Measurements from ENCODE around the gene BUB1.

BUB1 gene

DNA sequence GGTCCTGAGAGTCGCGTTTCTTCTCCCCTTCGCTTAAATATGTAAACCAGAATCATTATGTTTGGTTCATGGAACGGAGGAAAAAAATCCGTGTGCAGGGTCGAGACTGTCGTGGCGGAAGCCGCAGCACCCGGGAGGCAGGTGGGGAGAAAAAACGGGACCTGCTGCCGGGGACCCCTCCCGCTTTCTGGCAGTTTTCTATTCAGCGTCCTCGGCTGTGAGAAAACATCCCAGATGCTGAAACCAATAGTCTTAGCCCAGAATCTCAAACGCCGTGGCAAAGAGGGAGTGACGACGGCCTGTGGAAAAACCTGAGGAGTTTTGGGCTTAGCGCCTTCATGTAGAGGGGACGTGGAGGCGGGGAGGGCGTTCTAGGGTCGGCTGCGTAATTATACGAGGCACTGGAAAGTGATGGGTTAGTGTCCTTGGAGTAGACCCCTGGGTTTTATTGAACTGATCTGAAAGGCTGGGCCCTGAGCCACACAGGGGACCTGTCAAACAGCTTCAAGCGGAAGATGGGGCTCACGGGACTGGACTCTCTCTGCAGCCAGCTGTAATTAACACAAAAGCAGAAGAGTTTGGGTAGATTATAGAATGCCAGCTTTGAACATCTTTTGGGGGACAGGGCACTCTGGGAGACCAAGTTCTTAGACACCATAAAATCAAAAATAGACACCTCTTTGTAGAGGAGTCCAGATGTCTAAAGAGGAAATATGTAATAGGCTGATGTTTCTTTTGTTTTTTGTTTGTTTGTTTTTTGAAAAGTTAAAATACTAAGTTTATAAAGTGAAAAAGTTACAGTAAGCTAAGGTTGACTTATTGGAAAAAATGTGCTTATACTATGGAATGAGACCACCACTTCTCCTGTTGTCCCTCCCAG lies 834 bp upstream of the BUB1 start:
- Histone ChIP-seq H3K4me3 (ENCODE audit: low read depth in 1 of 5, low read length in 5 of 5) (peak overlapping the region; percentile 76 to 98 (median 94)), H3K9ac (ENCODE audit: low read length in 5 of 5) (peak overlapping the region; percentile 70 to 93 (median 89)), H3K4me1 (ENCODE audit: control insufficient read depth in 5 of 5, insufficient read depth in 5 of 5, low read length in 5 of 5) (peaks cover 0 to 19% (median 16%) of the 10 kb centered on the region in 5 donors), H3K36me3 (ENCODE audit: control insufficient read depth in 5 of 5, insufficient read depth in 5 of 5, low read length in 5 of 5) (no peaks in the 10 kb centered on the region), H3K27ac (ENCODE audit: low read depth, low read length) (peak overlapping the region; percentile 88), H3K27me3 (ENCODE audit: control insufficient read depth in 5 of 5, insufficient read depth in 4 of 5, low read length in 5 of 5) (peaks cover 0 to 4% (median 0%) of the 10 kb centered on the region in 5 donors), H3K9me3 (ENCODE audit: control insufficient read depth in 5 of 5, low read length in 5 of 5) (no peaks in the 10 kb centered on the region)

GRCh38 chr2:110677080-110677479 lies 783 bp downstream of the BUB1 start:
- peaks cover 0 to 4% (median 3%) of the 10 kb centered on the region in 5 donors for H3K27me3 ChIP-seq (ENCODE audit: control insufficient read depth in 5 of 5, insufficient read depth in 4 of 5, low read length in 5 of 5)
- no peak overlapping the region for H3K27ac ChIP-seq (ENCODE audit: low read depth, low read length)

DNA sequence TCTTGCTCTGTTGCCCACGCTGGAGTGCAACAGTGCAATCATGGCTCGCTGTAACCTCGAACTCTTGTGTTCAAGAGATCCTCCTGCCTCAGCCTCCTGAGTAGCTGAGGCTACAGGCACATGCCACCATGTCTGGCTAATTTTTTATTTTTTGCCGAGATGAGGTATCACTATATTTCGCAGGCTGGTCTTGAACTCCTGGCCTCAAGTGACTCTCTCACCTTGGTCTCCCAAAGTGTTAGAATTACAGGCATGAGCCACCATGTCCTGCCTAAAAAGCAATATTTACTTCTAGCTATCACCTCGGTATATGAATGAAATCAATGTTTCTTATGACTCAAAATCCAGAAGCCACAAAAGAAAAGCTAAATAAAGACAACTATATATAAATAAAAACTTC lies 2.2 kb downstream of the BUB1 start:
- H3K9me3 ChIP-seq (ENCODE audit: control insufficient read depth in 5 of 5, low read length in 5 of 5) = no peaks in the 10 kb centered on the region
- H3K27ac ChIP-seq (ENCODE audit: low read depth, low read length) = no peak overlapping the region
- H3K4me1 ChIP-seq (ENCODE audit: control insufficient read depth in 5 of 5, insufficient read depth in 5 of 5, low read length in 5 of 5) = peaks cover 0 to 19% (median 16%) of the 10 kb centered on the region in 5 donors
- no peak overlapping the region for H3K4me3 ChIP-seq (ENCODE audit: low read depth in 1 of 5, low read length in 5 of 5)
- no peak overlapping the region for H3K9ac ChIP-seq (ENCODE audit: low read length in 5 of 5)
- H3K36me3 ChIP-seq (ENCODE audit: control insufficient read depth in 5 of 5, insufficient read depth in 5 of 5, low read length in 5 of 5) = no peaks in the 10 kb centered on the region
- H3K27me3 ChIP-seq (ENCODE audit: control insufficient read depth in 5 of 5, insufficient read depth in 4 of 5, low read length in 5 of 5) = peaks cover 0 to 4% (median 3%) of the 10 kb centered on the region in 5 donors

More at GRCh38 chr2:110677080-110677479, 783 bp downstream of the BUB1 start:
- Histone ChIP-seq H3K4me3 (ENCODE audit: low read depth in 1 of 5, low read length in 5 of 5) (no peak overlapping the region), H3K4me1 (ENCODE audit: control insufficient read depth in 5 of 5, insufficient read depth in 5 of 5, low read length in 5 of 5) (peaks cover 0 to 19% (median 16%) of the 10 kb centered on the region in 5 donors), H3K9me3 (ENCODE audit: control insufficient read depth in 5 of 5, low read length in 5 of 5) (no peaks in the 10 kb centered on the region), H3K9ac (ENCODE audit: low read length in 5 of 5) (no peak overlapping the region), H3K36me3 (ENCODE audit: control insufficient read depth in 5 of 5, insufficient read depth in 5 of 5, low read length in 5 of 5) (no peaks in the 10 kb centered on the region)

GRCh38 chr2:110674620-110675555 lies 3.0 kb downstream of the BUB1 start:
- Histone ChIP-seq H3K27ac (ENCODE audit: low read depth, low read length) (no peak overlapping the region), H3K36me3 (ENCODE audit: control insufficient read depth in 5 of 5, insufficient read depth in 5 of 5, low read length in 5 of 5) (no peaks in the 10 kb centered on the region), H3K4me1 (ENCODE audit: control insufficient read depth in 5 of 5, insufficient read depth in 5 of 5, low read length in 5 of 5) (peaks cover 0 to 19% (median 16%) of the 10 kb centered on the region in 5 donors), H3K9me3 (ENCODE audit: control insufficient read depth in 5 of 5, low read length in 5 of 5) (no peaks in the 10 kb centered on the region), H3K9ac (ENCODE audit: low read length in 5 of 5) (no peak overlapping the region), H3K4me3 (ENCODE audit: low read depth in 1 of 5, low read length in 5 of 5) (no peak overlapping the region), H3K27me3 (ENCODE audit: control insufficient read depth in 5 of 5, insufficient read depth in 4 of 5, low read length in 5 of 5) (peaks cover 0 to 4% (median 3%) of the 10 kb centered on the region in 5 donors)

DNA sequence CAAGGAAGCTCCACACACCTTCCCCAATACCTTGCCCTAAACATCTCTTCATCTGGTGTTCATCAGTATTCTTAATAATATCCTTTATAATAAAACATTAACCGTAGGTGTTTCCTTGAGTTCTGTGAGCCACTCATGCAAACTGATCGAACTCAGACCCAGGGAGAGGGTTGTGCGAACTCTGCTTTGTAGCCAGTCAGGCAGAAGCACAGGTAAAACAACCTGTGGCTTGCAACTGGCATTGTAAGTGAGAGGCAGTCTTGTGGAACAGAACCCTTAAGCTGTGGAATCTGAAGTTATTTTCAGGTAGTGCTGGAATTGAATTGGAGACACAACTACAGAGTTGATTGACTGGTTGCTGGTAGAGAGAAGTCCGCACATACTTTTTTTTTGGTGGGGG lies 4.7 kb downstream of the BUB1 start:
- Histone ChIP-seq H3K9ac (ENCODE audit: low read length in 5 of 5) (no peak overlapping the region), H3K27me3 (ENCODE audit: control insufficient read depth in 5 of 5, insufficient read depth in 4 of 5, low read length in 5 of 5) (peaks cover 0 to 4% (median 3%) of the 10 kb centered on the region in 5 donors), H3K4me3 (ENCODE audit: low read depth in 1 of 5, low read length in 5 of 5) (no peak overlapping the region), H3K27ac (ENCODE audit: low read depth, low read length) (no peak overlapping the region), H3K36me3 (ENCODE audit: control insufficient read depth in 5 of 5, insufficient read depth in 5 of 5, low read length in 5 of 5) (no peaks in the 10 kb centered on the region), H3K4me1 (ENCODE audit: control insufficient read depth in 5 of 5, insufficient read depth in 5 of 5, low read length in 5 of 5) (peaks cover 0 to 5% (median 4%) of the 10 kb centered on the region in 5 donors), H3K9me3 (ENCODE audit: control insufficient read depth in 5 of 5, low read length in 5 of 5) (no peaks in the 10 kb centered on the region)

GRCh38 chr2:110670826-110671225 lies 7.0 kb downstream of the BUB1 start:
- H3K36me3 ChIP-seq (ENCODE audit: control insufficient read depth in 5 of 5, insufficient read depth in 5 of 5, low read length in 5 of 5) = no peaks in the 10 kb centered on the region
- peaks cover 0 to 5% (median 0%) of the 10 kb centered on the region in 5 donors for H3K4me1 ChIP-seq (ENCODE audit: control insufficient read depth in 5 of 5, insufficient read depth in 5 of 5, low read length in 5 of 5)
- H3K9me3 ChIP-seq (ENCODE audit: control insufficient read depth in 5 of 5, low read length in 5 of 5) = no peaks in the 10 kb centered on the region
- no peak overlapping the region for H3K4me3 ChIP-seq (ENCODE audit: low read depth in 1 of 5, low read length in 5 of 5)
- no peak overlapping the region for H3K9ac ChIP-seq (ENCODE audit: low read length in 5 of 5)
- peaks cover 0 to 4% (median 3%) of the 10 kb centered on the region in 5 donors for H3K27me3 ChIP-seq (ENCODE audit: control insufficient read depth in 5 of 5, insufficient read depth in 4 of 5, low read length in 5 of 5)
- H3K27ac ChIP-seq (ENCODE audit: low read depth, low read length) = no peak overlapping the region

GRCh38 chr2:110669079-110669478 lies 8.8 kb downstream of the BUB1 start:
- Histone ChIP-seq H3K4me1 (ENCODE audit: control insufficient read depth in 5 of 5, insufficient read depth in 5 of 5, low read length in 5 of 5) (peaks cover 0 to 5% (median 0%) of the 10 kb centered on the region in 5 donors), H3K9ac (ENCODE audit: low read length in 5 of 5) (no peak overlapping the region), H3K9me3 (ENCODE audit: control insufficient read depth in 5 of 5, low read length in 5 of 5) (no peaks in the 10 kb centered on the region), H3K27ac (ENCODE audit: low read depth, low read length) (no peak overlapping the region), H3K36me3 (ENCODE audit: control insufficient read depth in 5 of 5, insufficient read depth in 5 of 5, low read length in 5 of 5) (no peaks in the 10 kb centered on the region), H3K27me3 (ENCODE audit: control insufficient read depth in 5 of 5, insufficient read depth in 4 of 5, low read length in 5 of 5) (peaks cover 0 to 3% (median 0%) of the 10 kb centered on the region in 5 donors), H3K4me3 (ENCODE audit: low read depth in 1 of 5, low read length in 5 of 5) (no peak overlapping the region)

GRCh38 chr2:110667071-110667470 lies 10.8 kb downstream of the BUB1 start:
- no peak overlapping the region for H3K9ac ChIP-seq (ENCODE audit: low read length in 5 of 5)
- H3K27ac ChIP-seq (ENCODE audit: low read depth, low read length) = no peak overlapping the region
- H3K9me3 ChIP-seq (ENCODE audit: control insufficient read depth in 5 of 5, low read length in 5 of 5) = no peaks in the 10 kb centered on the region
- H3K4me1 ChIP-seq (ENCODE audit: control insufficient read depth in 5 of 5, insufficient read depth in 5 of 5, low read length in 5 of 5) = peaks cover 0 to 5% (median 0%) of the 10 kb centered on the region in 5 donors
- H3K36me3 ChIP-seq (ENCODE audit: control insufficient read depth in 5 of 5, insufficient read depth in 5 of 5, low read length in 5 of 5) = no peaks in the 10 kb centered on the region
- no peak overlapping the region for H3K4me3 ChIP-seq (ENCODE audit: low read depth in 1 of 5, low read length in 5 of 5)
- no peaks in the 10 kb centered on the region for H3K27me3 ChIP-seq (ENCODE audit: control insufficient read depth in 5 of 5, insufficient read depth in 4 of 5, low read length in 5 of 5)

- Histone ChIP-seq H3K36me3 (ENCODE audit: control insufficient read depth in 5 of 5, insufficient read depth in 5 of 5, low read length in 5 of 5) (no peaks in the 10 kb centered on the region), H3K27ac (ENCODE audit: low read depth, low read length) (no peak overlapping the region), H3K9ac (ENCODE audit: low read length in 5 of 5) (no peak overlapping the region), H3K4me1 (ENCODE audit: control insufficient read depth in 5 of 5, insufficient read depth in 5 of 5, low read length in 5 of 5) (peaks cover 0 to 5% (median 0%) of the 10 kb centered on the region in 5 donors), H3K27me3 (ENCODE audit: control insufficient read depth in 5 of 5, insufficient read depth in 4 of 5, low read length in 5 of 5) (peaks cover 0 to 3% (median 0%) of the 10 kb centered on the region in 5 donors), H3K4me3 (ENCODE audit: low read depth in 1 of 5, low read length in 5 of 5) (no peak overlapping the region), H3K9me3 (ENCODE audit: control insufficient read depth in 5 of 5, low read length in 5 of 5) (no peaks in the 10 kb centered on the region)
Measured at GRCh38 chr2:110664135-110664534, 13.7 kb downstream of the BUB1 start.

Data from subcutaneous abdominal adipose tissue (tissue), 5 donors.